GM20000 (cell line): ENCODE results near the gene LRP8.

Source experiments
- DNase-seq: peaks from one replicate; pipeline ENCODE4 v3.0.0; 2012; ENCODE audit warnings: low spot score
- TF ChIP-seq, protein P1 (sequence below): IDR thresholded peaks from 2 replicates; pipeline ENCODE4 v1.5.1; 2012; ENCODE audit warnings: mild to moderate bottlenecking, control low read depth; ENCODE audit errors: extremely low read depth, missing control alignments

The LRP8 gene

DNA sequence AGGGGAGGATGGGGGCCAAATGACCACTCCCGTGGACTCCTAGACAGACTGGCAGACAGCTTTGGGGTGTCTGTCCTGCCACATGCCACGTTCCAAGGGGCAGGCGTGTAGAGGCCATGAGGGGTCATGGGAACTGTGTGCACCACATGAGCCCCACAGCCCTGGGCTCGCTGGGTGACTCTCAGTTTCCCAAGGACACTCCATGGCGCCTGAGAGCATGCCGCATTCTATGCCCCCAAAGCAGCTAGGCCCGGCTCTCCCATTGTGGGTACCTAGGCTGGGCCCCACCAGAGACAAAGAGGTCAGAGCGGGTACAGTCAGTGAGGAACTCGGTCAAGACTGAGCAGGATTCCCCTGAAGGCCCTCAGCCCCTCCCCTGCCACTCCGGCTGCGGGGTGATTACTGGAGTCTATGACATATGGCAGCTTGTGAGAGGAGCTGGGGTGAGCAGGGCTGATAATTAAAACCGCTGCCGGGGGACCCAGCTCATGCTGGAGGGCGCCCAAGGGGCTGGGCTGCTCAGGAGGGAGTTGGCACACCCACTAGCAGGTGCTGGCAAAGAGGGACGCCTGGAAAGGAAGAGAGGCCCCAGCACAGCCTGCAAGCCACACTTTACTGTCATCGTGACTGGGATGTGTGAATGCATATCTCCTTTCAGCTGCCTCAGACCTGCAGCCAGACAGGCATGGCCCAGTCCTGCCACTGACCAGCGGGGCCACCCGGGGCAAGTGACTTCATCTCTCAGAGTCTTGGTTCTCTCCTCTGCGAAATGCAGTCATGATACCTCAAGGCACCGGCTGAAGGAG is 8.4 kb downstream of the LRP8 start:
- TF ChIP-seq, protein P1, sequence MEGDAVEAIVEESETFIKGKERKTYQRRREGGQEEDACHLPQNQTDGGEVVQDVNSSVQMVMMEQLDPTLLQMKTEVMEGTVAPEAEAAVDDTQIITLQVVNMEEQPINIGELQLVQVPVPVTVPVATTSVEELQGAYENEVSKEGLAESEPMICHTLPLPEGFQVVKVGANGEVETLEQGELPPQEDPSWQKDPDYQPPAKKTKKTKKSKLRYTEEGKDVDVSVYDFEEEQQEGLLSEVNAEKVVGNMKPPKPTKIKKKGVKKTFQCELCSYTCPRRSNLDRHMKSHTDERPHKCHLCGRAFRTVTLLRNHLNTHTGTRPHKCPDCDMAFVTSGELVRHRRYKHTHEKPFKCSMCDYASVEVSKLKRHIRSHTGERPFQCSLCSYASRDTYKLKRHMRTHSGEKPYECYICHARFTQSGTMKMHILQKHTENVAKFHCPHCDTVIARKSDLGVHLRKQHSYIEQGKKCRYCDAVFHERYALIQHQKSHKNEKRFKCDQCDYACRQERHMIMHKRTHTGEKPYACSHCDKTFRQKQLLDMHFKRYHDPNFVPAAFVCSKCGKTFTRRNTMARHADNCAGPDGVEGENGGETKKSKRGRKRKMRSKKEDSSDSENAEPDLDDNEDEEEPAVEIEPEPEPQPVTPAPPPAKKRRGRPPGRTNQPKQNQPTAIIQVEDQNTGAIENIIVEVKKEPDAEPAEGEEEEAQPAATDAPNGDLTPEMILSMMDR = no peak
- no peak for DNase-seq

DNA sequence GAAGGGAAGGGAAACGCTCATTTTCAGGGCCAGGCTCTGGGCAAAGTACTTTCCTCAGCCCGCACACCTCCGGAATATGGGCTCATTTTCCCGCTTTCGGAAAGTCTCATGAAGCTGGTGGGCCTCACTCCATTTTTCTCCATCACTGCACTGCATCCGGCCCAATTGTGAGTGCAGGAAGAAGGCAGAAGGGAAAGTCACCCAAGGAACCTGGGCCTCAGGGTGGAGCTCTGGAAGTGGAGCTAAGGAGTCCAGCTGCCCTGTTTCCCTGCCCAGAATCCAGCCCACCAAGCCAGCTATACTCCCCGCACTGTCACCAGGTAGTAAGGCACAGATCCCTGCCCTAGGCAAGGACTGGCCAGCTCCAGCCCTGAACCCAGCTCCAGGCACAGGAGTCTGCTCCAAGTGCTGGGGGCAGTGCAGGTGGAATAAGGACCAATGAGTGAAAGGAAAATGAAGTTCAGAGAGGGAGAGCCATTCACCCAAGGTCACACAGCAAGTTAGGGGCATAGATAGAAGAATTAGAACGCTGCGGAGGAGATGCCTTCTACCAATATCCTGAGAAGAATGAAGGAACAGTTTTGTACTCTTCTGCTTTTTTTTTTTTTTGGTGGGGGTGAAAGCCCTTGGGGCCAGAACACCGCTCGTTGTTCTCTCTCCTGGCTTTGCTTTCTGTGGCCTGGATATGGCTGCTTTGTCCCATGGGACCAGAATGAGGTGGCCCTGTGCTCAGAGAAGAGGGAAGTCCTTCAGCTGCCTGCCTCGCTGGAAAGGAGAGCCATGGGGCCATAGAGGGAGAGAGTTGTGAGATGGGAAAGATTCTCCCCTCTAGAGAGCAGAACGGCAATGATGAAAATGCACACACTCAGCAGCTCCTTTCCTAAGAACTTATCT is 10.0 kb downstream of the LRP8 start:
- DNase-seq = no peak
- TF ChIP-seq, protein P1 = no peak

DNA sequence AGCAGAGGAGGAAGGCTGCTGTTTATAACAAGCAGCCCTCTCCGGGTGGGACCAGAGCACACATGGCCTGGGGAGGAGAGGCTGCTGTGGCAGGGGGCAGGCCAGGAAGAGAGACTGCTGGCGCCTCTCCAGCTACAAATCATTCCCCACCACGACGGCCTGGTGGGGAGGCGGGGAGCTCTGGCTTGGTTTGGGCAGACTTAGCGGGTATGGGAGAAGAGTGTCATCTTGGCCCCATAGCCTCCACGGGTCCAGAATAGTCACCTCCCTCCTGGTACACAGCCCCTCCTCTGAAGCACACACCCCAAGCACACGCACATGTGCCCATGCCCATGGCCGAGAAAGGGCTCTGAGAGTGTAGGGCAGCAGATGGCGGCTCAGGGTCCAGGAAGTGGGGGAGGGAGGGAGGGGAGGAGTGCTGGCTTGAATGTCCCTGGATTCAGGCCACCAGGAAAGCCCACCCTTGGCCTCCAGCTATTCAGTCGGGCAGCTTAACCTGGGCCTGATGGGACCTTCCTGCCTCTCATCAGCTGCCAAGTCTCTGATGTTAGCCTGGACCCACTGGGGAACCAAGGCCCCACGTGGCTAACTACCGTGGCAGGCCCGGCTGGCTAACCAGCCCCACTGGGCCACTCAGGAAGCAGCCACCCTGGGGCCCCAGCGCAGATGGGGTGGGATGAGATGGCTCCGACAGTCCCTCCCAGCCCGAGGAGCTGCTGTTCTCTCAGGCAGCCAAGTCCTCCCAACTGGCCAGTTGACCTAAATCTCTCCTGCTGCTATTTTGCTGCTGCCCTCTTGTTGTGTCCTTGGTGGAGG is 10.9 kb downstream of the LRP8 start:
- no peak for DNase-seq
- TF ChIP-seq, protein P1 = no peak

DNA sequence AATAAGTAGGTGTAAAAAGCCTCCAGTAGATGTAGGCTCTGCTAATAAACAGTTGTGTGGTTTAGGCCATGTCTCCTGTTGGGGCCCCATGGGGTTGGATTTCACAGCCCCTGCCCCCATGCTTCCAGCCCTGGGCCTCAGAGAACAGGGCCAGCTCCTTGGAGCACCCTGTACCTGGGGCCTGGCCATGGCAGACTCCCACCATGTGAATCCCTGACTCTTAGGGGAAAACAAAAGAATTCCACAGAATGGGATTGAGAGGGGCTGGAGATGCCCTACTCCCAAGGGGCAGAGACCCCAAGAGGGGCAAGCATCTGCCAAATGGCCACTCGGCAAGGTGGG is 11.5 kb downstream of the LRP8 start:
- DNase-seq = no peak
- TF ChIP-seq, protein P1 = no peak

DNA sequence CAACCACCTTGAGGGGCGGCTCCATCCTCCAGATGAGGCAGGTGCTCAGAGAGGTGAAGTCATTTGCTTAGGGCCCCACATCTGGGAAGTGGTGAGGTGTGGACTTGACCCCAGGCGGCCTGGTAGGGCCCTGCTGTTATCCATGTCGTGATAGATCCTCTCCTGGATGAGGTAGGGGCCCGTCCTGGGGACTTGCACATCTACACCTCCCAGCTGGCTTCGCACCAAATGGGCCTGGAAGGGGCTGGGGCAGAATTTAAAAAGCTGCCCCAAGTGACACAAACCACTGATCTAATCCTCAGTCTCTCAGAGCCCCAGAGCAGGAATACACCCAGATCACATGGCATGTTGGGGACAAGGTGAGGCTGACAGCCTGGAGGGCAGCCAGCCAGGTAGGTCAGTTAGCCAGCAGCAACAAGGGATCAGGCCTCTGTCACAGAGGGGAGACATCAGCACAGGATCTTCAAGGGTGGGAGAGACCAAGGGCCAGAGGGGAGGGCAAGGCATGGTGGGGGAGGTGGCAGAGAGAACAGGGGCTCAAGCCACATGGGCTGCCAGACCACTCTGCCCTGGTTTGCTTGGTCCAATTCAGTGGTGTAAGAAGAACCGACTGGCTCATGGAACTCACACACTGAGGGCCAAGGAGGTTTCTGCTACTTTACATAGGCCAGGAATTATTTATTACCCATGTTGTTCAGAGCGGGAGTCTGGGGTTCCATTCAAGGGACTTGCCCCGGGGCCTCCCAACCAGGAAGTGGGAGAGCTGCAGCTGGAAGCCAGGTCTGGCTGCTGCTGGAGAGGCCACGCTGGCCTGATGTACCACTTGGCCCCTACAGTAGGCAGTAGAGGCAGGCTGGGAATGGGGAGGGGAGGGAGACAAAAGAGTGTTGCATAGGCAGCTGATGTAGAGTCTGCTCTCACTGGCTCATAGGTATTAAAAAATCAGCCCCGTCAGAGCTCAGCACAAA is 12.1 kb downstream of the LRP8 start:
- DNase-seq = peak; percentile 44
- TF ChIP-seq, protein P1 = no peak

DNA sequence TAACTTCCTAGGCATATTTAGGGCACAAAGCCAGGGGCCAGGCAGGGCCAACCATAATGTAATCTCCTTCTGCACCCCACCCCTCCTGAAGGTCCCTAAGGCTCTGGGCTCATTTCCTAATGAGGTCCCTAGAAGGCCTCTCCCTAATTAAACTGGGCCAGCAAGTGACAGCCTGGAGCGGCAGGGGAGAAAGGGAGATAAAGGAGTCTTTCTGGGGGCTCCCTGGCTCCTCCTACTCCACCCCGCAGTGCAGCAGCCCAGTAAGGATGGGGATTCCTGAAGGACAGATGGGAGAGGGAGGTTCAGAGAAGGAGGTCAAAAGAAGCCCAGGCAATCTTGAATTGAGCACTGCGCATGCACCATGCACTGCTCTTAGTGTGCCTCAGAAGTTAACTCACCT is 12.8 kb downstream of the LRP8 start:
- no peak for DNase-seq
- TF ChIP-seq, protein P1 = no peak
